ENCODE results near the gene TXNDC2. TPM values are rescaled to one million over a fixed set of nuclear protein-coding genes. Genes with fewer than 3 reads are reported as not detected.

The TXNDC2 gene
- total and polyA plus RNA-seq, 9 of the 15 experiments (the other 6 are each of a cell fraction or from before 2014, with no cell fraction given): 1.2 to 4.9 (median 2.3) TPM

DNA sequence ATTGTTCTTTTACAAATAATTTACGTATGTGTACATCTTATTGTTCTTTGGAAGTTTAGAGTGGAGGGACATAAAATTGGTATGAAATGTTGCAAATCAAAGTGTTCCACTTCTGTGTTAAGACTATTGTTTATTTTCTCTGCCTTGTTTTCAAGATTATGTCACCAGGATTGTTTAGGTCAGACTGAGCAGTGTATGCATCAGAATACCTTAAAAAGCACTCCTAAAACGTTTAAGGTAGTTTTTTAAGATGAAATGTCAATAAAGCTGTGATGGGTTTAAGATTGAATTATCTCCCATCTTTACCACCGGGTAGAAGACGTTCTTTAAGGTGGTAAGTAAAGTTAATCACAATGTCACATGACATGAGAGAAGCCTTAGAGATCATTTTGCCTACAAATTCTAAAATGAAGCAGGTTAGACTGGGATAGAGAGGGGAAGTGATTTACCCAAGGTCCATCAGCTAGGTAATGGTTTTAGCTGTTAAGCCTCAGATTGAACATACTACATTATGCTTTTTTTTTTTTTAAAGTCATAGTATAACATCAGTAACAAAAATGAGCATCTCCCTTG, 38.7 kb downstream of the TXNDC2 start (continued):
- TF ChIP-seq TOE1 (IDR thresholded peaks at IDR 0.05; ENCODE audit: borderline replicate concordance) (peak; percentile 54; the same call in 1 of the 2 replicates), TOE1 (CRISPR knock-in tag; IDR thresholded peaks at IDR 0.05; ENCODE audit: borderline replicate concordance, low read depth) (no peak)

DNA sequence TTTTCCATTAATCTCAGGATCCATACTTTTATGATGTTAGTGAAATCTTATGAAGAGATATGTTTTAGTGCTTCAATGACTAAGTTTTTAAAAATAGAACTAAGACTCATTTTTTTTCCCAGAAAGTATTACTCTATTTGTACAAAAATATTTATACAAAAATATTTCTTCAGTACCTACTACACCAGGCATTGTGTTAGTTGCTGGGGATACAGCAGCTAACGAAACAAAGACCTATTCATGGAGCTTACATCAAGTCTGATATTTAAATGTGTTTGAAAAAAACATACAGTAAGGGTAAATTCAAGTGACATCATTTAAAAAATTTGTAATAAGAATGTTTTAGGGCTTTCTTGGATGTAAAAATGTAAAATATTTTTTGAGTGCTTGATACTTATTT, 39.6 kb downstream of the TXNDC2 start:
- intact Hi-C loops (cut with micrococcal nuclease) (no loop called here), in situ Hi-C loops (cut with MboI) (no loop called here)
- Histone ChIP-seq H4K20me1 (replicated peaks; ENCODE audit: control insufficient read depth, insufficient read depth, low read length) (peaks cover 44% of the 10 kb centered on the region), H3K36me3 (ENCODE audit: control insufficient read depth, insufficient read depth, low read length) (peaks cover 50% of the 10 kb centered on the region), H2AFZ (ENCODE audit: low read depth, low read length) (no peak overlapping the region), H3K9me1 (ENCODE audit: control insufficient read depth, insufficient read depth, low read length) (no peaks in the 10 kb centered on the region), H3K27ac (ENCODE audit: extremely low read depth, low read depth, low read length) (peak overlapping the region; percentile 69; the same call in 2 of the 3 replicates), H3K9me3 (replicated peaks; ENCODE audit: control insufficient read depth, insufficient read depth, low read depth, low read length) (no peaks in the 10 kb centered on the region), H3K4me3 (no peak overlapping the region), H3K27me3 (ENCODE audit: control insufficient read depth in 2 of 2, insufficient read depth in 2 of 2, low read length in 2 of 2) (no peaks in the 10 kb centered on the region), H3K4me1 (replicated peaks in 1 of 2; ENCODE audit: control insufficient read depth in 2 of 2, insufficient read depth in 2 of 2, low read length in 2 of 2) (peaks cover 5 to 77% of the 10 kb centered on the region in 2 experiments), H3K9ac (ENCODE audit: insufficient read depth in 1 of 2, low read depth in 2 of 2, low read length in 2 of 2) (no peak overlapping the region; a peak in 1 of 4 replicates), H3K4me2 (ENCODE audit: insufficient read depth, low read length) (no peak overlapping the region; the same call in 1 of the 2 replicates), H3K79me2 (ENCODE audit: control insufficient read depth, insufficient read depth, low read length) (peaks cover 100% of the 10 kb centered on the region)
- BruUV-seq (replicated peaks): no TSS peak
- ChIA-PET CTCF (ENCODE audit: low intra/inter-chr PET ratio) (no interaction called here), POLR2A (interaction anchor here (0.6 to 5.5 kb wide), 8 partner anchors 8 to 115 kb away, joined by 3 to 72 read pairs (median 4); partner anchors contain the start of gene VAPA)
- ATAC-seq: no peak
- 55% methylated on average over 1 of the region's 1 CpG for WGBS (ENCODE audit: insufficient coverage, low coverage, missing lambda C conversion rate)
- TF ChIP-seq ZNF124 (CRISPR knock-in tag; IDR thresholded peaks at IDR 0.05): no peak
- TF ChIP-seq RFX7 (CRISPR knock-in tag; IDR thresholded peaks at IDR 0.05): no peak
- TF ChIP-seq, protein P1, sequence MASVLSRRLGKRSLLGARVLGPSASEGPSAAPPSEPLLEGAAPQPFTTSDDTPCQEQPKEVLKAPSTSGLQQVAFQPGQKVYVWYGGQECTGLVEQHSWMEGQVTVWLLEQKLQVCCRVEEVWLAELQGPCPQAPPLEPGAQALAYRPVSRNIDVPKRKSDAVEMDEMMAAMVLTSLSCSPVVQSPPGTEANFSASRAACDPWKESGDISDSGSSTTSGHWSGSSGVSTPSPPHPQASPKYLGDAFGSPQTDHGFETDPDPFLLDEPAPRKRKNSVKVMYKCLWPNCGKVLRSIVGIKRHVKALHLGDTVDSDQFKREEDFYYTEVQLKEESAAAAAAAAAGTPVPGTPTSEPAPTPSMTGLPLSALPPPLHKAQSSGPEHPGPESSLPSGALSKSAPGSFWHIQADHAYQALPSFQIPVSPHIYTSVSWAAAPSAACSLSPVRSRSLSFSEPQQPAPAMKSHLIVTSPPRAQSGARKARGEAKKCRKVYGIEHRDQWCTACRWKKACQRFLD (CRISPR knock-in tag; IDR thresholded peaks at IDR 0.05): no peak
- no peak for TF ChIP-seq ZNF764 (CRISPR knock-in tag; IDR thresholded peaks at IDR 0.05; ENCODE audit: low read depth)
- TF ChIP-seq, protein P2, sequence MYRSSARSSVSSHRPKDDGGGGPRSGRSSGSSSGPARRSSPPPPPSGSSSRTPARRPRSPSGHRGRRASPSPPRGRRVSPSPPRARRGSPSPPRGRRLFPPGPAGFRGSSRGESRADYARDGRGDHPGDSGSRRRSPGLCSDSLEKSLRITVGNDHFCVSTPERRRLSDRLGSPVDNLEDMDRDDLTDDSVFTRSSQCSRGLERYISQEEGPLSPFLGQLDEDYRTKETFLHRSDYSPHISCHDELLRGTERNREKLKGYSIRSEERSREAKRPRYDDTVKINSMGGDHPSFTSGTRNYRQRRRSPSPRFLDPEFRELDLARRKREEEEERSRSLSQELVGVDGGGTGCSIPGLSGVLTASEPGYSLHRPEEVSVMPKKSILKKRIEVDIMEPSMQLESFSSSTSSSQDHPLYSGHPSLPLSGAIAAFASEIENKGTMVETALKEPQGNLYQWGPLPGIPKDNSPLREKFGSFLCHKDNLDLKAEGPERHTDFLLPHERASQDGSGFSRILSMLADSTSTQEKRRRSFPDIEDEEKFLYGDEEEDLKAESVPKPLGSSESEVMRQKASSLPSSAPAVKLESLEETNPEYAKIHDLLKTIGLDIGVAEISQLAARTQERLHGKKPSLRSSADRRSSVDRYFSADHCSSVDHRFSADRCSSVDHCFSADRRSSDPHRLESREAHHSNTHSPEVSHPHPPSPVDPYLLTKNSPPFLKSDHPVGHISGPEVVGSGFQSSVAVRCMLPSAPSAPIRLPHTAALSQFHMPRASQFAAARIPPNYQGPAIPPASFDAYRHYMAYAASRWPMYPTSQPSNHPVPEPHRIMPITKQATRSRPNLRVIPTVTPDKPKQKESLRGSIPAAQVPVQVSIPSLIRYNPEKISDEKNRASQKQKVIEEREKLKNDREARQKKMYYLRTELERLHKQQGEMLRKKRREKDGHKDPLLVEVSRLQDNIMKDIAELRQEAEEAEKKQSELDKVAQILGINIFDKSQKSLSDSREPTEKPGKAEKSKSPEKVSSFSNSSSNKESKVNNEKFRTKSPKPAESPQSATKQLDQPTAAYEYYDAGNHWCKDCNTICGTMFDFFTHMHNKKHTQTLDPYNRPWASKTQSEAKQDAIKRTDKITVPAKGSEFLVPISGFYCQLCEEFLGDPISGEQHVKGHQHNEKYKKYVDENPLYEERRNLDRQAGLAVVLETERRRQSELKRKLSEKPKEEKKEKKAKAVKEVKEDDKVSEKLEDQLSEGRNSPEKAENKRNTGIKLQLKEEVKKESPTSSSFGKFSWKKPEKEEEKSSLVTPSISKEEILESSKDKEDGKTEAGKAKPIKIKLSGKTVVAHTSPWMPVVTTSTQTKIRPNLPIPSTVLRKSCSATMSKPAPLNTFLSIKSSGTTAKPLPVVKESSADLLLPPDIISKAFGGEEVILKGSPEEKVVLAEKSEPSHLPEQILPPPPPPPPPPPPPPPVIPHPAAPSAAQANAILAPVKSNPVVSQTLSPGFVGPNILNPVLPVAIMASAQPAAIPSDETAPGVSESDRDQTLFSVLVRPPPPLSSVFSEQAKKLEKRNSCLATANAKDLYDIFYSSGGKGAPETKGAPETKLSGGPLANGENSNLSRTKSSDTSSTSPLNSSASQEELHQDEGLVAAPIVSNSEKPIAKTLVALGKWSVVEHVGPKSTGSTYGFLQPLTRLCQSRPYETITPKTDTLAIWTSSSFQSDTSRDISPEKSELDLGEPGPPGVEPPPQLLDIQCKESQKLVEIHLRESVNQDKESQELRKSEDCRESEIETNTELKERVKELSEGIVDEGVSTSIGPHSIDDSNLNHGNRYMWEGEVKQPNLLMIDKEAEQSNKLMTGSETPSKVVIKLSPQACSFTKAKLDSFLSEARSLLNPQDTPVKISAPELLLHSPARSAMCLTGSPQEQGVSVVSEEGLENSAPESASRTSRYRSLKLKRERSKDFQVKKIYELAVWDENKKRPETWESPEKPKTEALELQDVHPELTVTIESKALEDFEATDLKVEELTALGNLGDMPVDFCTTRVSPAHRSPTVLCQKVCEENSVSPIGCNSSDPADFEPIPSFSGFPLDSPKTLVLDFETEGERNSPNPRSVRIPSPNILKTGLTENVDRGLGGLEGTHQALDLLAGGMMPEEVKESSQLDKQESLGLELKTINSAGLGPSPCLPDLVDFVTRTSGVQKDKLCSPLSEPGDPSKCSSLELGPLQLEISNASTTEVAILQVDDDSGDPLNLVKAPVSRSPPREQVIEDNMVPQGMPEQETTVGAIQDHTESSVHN (IDR thresholded peaks at IDR 0.05; ENCODE audit: borderline replicate concordance in 1 of 2, low read depth in 1 of 2): peak in 1 of 2 experiments; percentile 44; a peak in 1 of 4 replicates
- no peak for TF ChIP-seq SMARCA5 (IDR thresholded peaks at IDR 0.05)
- TF ChIP-seq RNF2 (IDR thresholded peaks at IDR 0.05): no peak
- DNase-seq (ENCODE audit: extremely low read depth in 1 of 4, low spot score in 3 of 4): no peak
- no peak for FAIRE-seq

Data from K562 (cell line).